ENCODE results near the gene RASGRP1.

DNA sequence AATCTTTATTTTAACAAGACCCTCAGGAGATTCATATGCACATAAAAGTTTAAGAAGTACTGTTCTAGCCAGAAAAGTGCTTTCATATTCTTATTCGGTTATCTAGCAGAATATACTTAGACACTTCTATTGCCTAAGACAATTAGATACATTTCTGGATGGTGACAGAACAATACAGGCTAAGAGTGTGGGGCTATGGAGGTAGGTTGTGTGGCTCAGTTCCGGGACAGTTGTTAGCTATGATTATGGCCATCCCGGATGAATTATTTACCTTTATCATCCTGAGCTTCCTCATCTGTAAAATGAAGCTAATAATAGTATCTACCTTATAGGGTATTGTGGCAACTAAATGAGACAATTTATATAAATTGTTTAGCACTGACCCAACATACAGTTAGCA, 104.1 kb downstream of the RASGRP1 start:
- no peak for TF ChIP-seq CTCF (IDR thresholded peaks at IDR 0.05 in 2 of 3, conservative IDR thresholded peaks at IDR 0.05 in 1 of 3; ENCODE audit: control insufficient read depth in 2 of 3, extremely low read depth in 1 of 3, insufficient read depth in 1 of 3, low read depth in 3 of 3, low read length in 3 of 3)
- TF ChIP-seq NBN (IDR thresholded peaks at IDR 0.05): no peak
- TF ChIP-seq POLR2A (IDR thresholded peaks at IDR 0.05; ENCODE audit: low read depth, low read length): no peak
- TF ChIP-seq DPF2 (IDR thresholded peaks at IDR 0.05): no peak
- TF ChIP-seq BHLHE40 (IDR thresholded peaks at IDR 0.05; ENCODE audit: borderline replicate concordance in 1 of 2, low read depth in 2 of 2, low read length in 1 of 2): no peak
- TF ChIP-seq POLR2AphosphoS5 (IDR thresholded peaks at IDR 0.05; ENCODE audit: low read length): no peak
- TF ChIP-seq HDAC6 (IDR thresholded peaks at IDR 0.05; ENCODE audit: unreplicated experiment): no peak
- no peak for TF ChIP-seq MAX (IDR thresholded peaks at IDR 0.05; ENCODE audit: low read depth, low read length)
- no peak for TF ChIP-seq RAD21 (IDR thresholded peaks at IDR 0.05; ENCODE audit: insufficient read depth, low read depth, low read length)

Data from GM12878 (cell line).